Esophagus muscularis mucosa (tissue), 4 donors: ENCODE results near the gene HS6ST1. TPM values are rescaled to one million over a fixed set of nuclear protein-coding genes. Genes with fewer than 3 reads are reported as not detected.

Experiments used
- DNase-seq: peaks from one replicate; pipeline ENCODE4 v3.0.0-alpha.2; 2017; ENCODE audit errors: extremely low spot score
- H3K27ac ChIP-seq, 4 donors: fragments of 200-600 bp; sonication (generic); replicated peaks in 1 of 4; 1 replicate in 3 of 4; 2 replicates in 1 of 4; pipeline ENCODE4 v1.5.1; 2016 to 2019; ENCODE audit warnings: mild to moderate bottlenecking in 1 of 4
- H3K27me3 ChIP-seq, 4 donors: fragments of 200-600 bp; sonication (generic); one replicate each; pipeline versions ENCODE4 v1.5.1 to v1.6.0; 2016 to 2019
- H3K36me3 ChIP-seq, 4 donors: fragments of 200-600 bp; sonication (generic); one replicate each; pipeline ENCODE4 v1.5.1; 2016 to 2019
- H3K4me1 ChIP-seq, 4 donors: fragments of 200-600 bp; sonication (generic); one replicate each; pipeline ENCODE4 v1.5.1; 2016 to 2019
- H3K4me3 ChIP-seq, 4 donors: fragments of 200-600 bp; sonication (generic); 1 replicate in 2 of 4; 2 replicates in 2 of 4; pipeline ENCODE4 v1.5.1; 2016 to 2019; ENCODE audit warnings: mild to moderate bottlenecking in 4 of 4, moderate library complexity in 1 of 4
- H3K9me3 ChIP-seq, 4 donors: fragments of 200-600 bp; sonication (generic); 1 replicate in 3 of 4; 2 replicates in 1 of 4; pipeline ENCODE4 v1.5.1; 2016 to 2019
- CTCF ChIP-seq, 3 experiments: fragments of 200-600 bp in 2 of 3; fragments of 450-650 bp in 1 of 3; sonication (generic) in 2 of 3; IDR thresholded peaks; one replicate each; pipeline ENCODE4 v1.5.1; 2017 to 2019; ENCODE audit warnings: antibody characterized with exemption in 3 of 3, mild to moderate bottlenecking in 2 of 3, moderate library complexity in 1 of 3
- EP300 ChIP-seq: sonication (generic); formaldehyde crosslinking; IDR thresholded peaks from one replicate; pipeline ENCODE4 v1.6.1; 2017; ENCODE audit warnings: antibody characterized with exemption
- POLR2A ChIP-seq: fragments of 450-650 bp; IDR thresholded peaks from one replicate; pipeline ENCODE4 v1.6.1; 2017; ENCODE audit warnings: antibody characterized with exemption, moderate library complexity, mild to moderate bottlenecking, low read depth
- POLR2AphosphoS5 ChIP-seq, 2 donors: sonication (generic); formaldehyde crosslinking; IDR thresholded peaks; one replicate each; pipeline ENCODE4 v1.6.1; 2017; ENCODE audit warnings: antibody characterized with exemption in 2 of 2
- WGBS: methylation state at CpG from one replicate; pipeline ENCODE4 v1.1.5; 2018; 5-methylcytosine and 5-hydroxymethylcytosine counted together
- intact Hi-C: fragments of 100-400 bp; cut with DNase I; formaldehyde crosslinking; loops from one replicate; pipeline ENCODE4 v1.15.1; 2023
- total RNA-seq, 4 donors: library from RNA; depleted of rRNA; stranded (reverse); fragments of >200 nt; gene quantifications; one replicate each; pipeline versions ENCODE4 v1.1.0 to v1.2.1, GENCODE V29; 2016

HS6ST1 gene
- total RNA-seq, 4 donors from 2014 or later, result 17.4 to 62.2 (median 38.5) TPM

- no peak for TF ChIP-seq EP300
- TF ChIP-seq CTCF (IDR thresholded peaks at IDR 0.05), result no peak
- no peak for TF ChIP-seq POLR2A
- TF ChIP-seq POLR2AphosphoS5 (IDR thresholded peaks at IDR 0.05), result no peak
- Histone ChIP-seq H3K9me3 (no peaks in the 10 kb centered on the region), H3K27ac (no peak overlapping the region), H3K4me1 (no peaks in the 10 kb centered on the region), H3K36me3 (no peaks in the 10 kb centered on the region), H3K27me3 (no peaks in the 10 kb centered on the region), H3K4me3 (no peak overlapping the region)
- intact Hi-C loops, result no loop called here
- 88% methylated on average over 8 of the region's 8 CpGs for WGBS
- DNase-seq, result no peak
These were observed 68.2 kb downstream of the HS6ST1 start for GRCh38 chr2:128250229-128251025.

GRCh38 chr2:128249555-128249954 lies 69.1 kb downstream of the HS6ST1 start:
- no peaks in the 10 kb centered on the region for H3K27me3 ChIP-seq
- 91% methylated on average over 2 of the region's 2 CpGs for WGBS
- no peak overlapping the region for H3K27ac ChIP-seq
- no peaks in the 10 kb centered on the region for H3K36me3 ChIP-seq
- intact Hi-C loops, result no loop called here
- no peaks in the 10 kb centered on the region for H3K4me1 ChIP-seq
- TF ChIP-seq CTCF (IDR thresholded peaks at IDR 0.05), result no peak
- no peak for TF ChIP-seq POLR2A
- no peak for TF ChIP-seq EP300
- TF ChIP-seq POLR2AphosphoS5 (IDR thresholded peaks at IDR 0.05), result no peak
- no peak overlapping the region for H3K4me3 ChIP-seq
- H3K9me3 ChIP-seq, result no peaks in the 10 kb centered on the region
- DNase-seq, result no peak

- intact Hi-C loops, result no loop called here
- H3K9me3 ChIP-seq, result no peaks in the 10 kb centered on the region
- H3K4me3 ChIP-seq, result no peak overlapping the region
- H3K27ac ChIP-seq, result no peak overlapping the region
- H3K27me3 ChIP-seq, result no peaks in the 10 kb centered on the region
- no peak for DNase-seq
- no peak for TF ChIP-seq POLR2A
- TF ChIP-seq EP300, result no peak
- H3K4me1 ChIP-seq, result no peaks in the 10 kb centered on the region
- no peaks in the 10 kb centered on the region for H3K36me3 ChIP-seq
These were observed 72.9 kb downstream of the HS6ST1 start for GRCh38 chr2:128245813-128246212.

DNA sequence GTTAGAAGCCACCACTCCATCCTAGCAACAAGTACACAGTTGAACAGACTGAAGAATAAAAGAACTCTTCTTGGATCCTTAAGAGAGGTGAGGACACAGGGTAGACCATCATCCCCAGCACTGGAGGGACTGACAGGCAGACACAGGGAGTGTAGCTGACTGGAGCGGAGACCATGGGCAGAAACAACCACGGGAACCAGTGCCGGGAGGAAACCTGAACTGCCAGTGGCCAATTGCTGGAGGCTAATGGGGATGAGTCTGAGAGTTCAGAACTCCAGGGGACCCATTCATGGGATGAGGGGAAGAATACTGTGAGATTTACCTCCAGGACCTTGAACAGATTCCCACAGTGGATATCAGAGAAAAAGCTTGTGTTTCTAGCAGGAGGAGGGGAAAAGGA lies 76.8 kb downstream of the HS6ST1 start:
- no peaks in the 10 kb centered on the region for H3K9me3 ChIP-seq
- no peaks in the 10 kb centered on the region for H3K36me3 ChIP-seq
- no peaks in the 10 kb centered on the region for H3K27me3 ChIP-seq
- TF ChIP-seq EP300 (no peak), POLR2AphosphoS5 (IDR thresholded peaks at IDR 0.05) (no peak), POLR2A (no peak), CTCF (IDR thresholded peaks at IDR 0.05) (no peak)
- no peak overlapping the region for H3K4me3 ChIP-seq
- no peak for DNase-seq
- peaks cover 5 to 8% (median 7%) of the 10 kb centered on the region in 4 donors for H3K4me1 ChIP-seq
- H3K27ac ChIP-seq, result no peak overlapping the region
- 87% methylated on average over 3 of the region's 3 CpGs for WGBS
- intact Hi-C loops, result no loop called here

- Histone ChIP-seq H3K9me3 (no peaks in the 10 kb centered on the region), H3K27ac (no peak overlapping the region), H3K4me3 (no peak overlapping the region), H3K4me1 (peaks cover 8 to 23% (median 19%) of the 10 kb centered on the region in 4 donors), H3K27me3 (no peaks in the 10 kb centered on the region), H3K36me3 (no peaks in the 10 kb centered on the region)
- no peak for DNase-seq
- intact Hi-C loops, result loop anchor here (10.0 kb wide), 1 partner anchor 67 kb away; no protein-coding TSS in a partner anchor
- WGBS, result 85% methylated on average over 8 of the region's 8 CpGs
- TF ChIP-seq CTCF (IDR thresholded peaks at IDR 0.05) (no peak), POLR2A (no peak), EP300 (no peak), POLR2AphosphoS5 (IDR thresholded peaks at IDR 0.05) (no peak)
These were observed 80.6 kb downstream of the HS6ST1 start for GRCh38 chr2:128237911-128238697.
